ENCODE data around the gene SCAMP4.
"Not testable (repeated sequence)": the region's sequence is repeated elsewhere in the genome, so short reads cannot be mapped to it uniquely, and the experiment has no call there.

Gene SCAMP4

GRCh38 chr19:1882089-1882785 is 23.0 kb upstream of the SCAMP4 start:
- Histone ChIP-seq H3K27me3 (ENCODE audit: control insufficient read depth, insufficient read depth, low read length) (no peaks in the 10 kb centered on the region), H3K4me3 (ENCODE audit: low read length) (peak overlapping the region; percentile 92), H3K27ac (ENCODE audit: low read depth, low read length) (no peak overlapping the region), H3K4me1 (ENCODE audit: control insufficient read depth, insufficient read depth, low read length) (peaks cover 21% of the 10 kb centered on the region), H3K9ac (ENCODE audit: low read length) (no peak overlapping the region), H3K36me3 (ENCODE audit: control insufficient read depth, insufficient read depth, low read length) (peaks cover 10% of the 10 kb centered on the region)

GRCh38 chr19:1882786-1883692 is 22.2 kb upstream of the SCAMP4 start:
- Histone ChIP-seq H3K36me3 (ENCODE audit: control insufficient read depth, insufficient read depth, low read length) (peaks cover 10% of the 10 kb centered on the region), H3K27ac (ENCODE audit: low read depth, low read length) (no peak overlapping the region), H3K4me1 (ENCODE audit: control insufficient read depth, insufficient read depth, low read length) (peaks cover 21% of the 10 kb centered on the region), H3K9ac (ENCODE audit: low read length) (peak overlapping the region; percentile 13), H3K4me3 (ENCODE audit: low read length) (peak overlapping the region; percentile 92), H3K27me3 (ENCODE audit: control insufficient read depth, insufficient read depth, low read length) (no peaks in the 10 kb centered on the region)

- Histone ChIP-seq H3K4me3 (ENCODE audit: low read length) (peak overlapping the region; percentile 92), H3K27ac (ENCODE audit: low read depth, low read length) (no peak overlapping the region), H3K36me3 (ENCODE audit: control insufficient read depth, insufficient read depth, low read length) (peaks cover 10% of the 10 kb centered on the region), H3K9ac (ENCODE audit: low read length) (peak overlapping the region; percentile 10), H3K27me3 (ENCODE audit: control insufficient read depth, insufficient read depth, low read length) (no peaks in the 10 kb centered on the region), H3K4me1 (ENCODE audit: control insufficient read depth, insufficient read depth, low read length) (peaks cover 21% of the 10 kb centered on the region)
Observed at GRCh38 chr19:1883784-1884183, 21.4 kb upstream of the SCAMP4 start.

GRCh38 chr19:1884291-1884718 is 20.9 kb upstream of the SCAMP4 start:
- H3K4me3 ChIP-seq (ENCODE audit: low read length), result peak overlapping the region; percentile 92
- H3K4me1 ChIP-seq (ENCODE audit: control insufficient read depth, insufficient read depth, low read length), result peaks cover 21% of the 10 kb centered on the region
- no peak overlapping the region for H3K27ac ChIP-seq (ENCODE audit: low read depth, low read length)
- H3K36me3 ChIP-seq (ENCODE audit: control insufficient read depth, insufficient read depth, low read length), result peaks cover 10% of the 10 kb centered on the region
- H3K27me3 ChIP-seq (ENCODE audit: control insufficient read depth, insufficient read depth, low read length), result no peaks in the 10 kb centered on the region
- H3K9ac ChIP-seq (ENCODE audit: low read length), result peak overlapping the region; percentile 74

- H3K4me1 ChIP-seq (ENCODE audit: control insufficient read depth, insufficient read depth, low read length), result peaks cover 21% of the 10 kb centered on the region
- H3K27me3 ChIP-seq (ENCODE audit: control insufficient read depth, insufficient read depth, low read length), result no peaks in the 10 kb centered on the region
Observed at GRCh38 chr19:1884719-1885334, 20.4 kb upstream of the SCAMP4 start.

GRCh38 chr19:1885398-1886119 is 19.6 kb upstream of the SCAMP4 start, which contains the start of gene ABHD17A:
Gene ABHD17A, minus strand, starts transcription at chr19:1885496. Its CDS starts 3,930 bp downstream, at chr19:1881566.
- Histone ChIP-seq H3K9ac (ENCODE audit: low read length) (peak within 1 kb of the TSS; percentile 74), H3K4me3 (ENCODE audit: low read length) (peak within 1 kb of the TSS; percentile 92), H3K27ac (ENCODE audit: low read depth, low read length) (peak within 1 kb of the TSS; percentile 56), H3K4me1 (ENCODE audit: control insufficient read depth, insufficient read depth, low read length) (peaks cover 21% of the 10 kb centered on the region)
- H3K27me3 ChIP-seq (ENCODE audit: control insufficient read depth, insufficient read depth, low read length); H3K36me3 ChIP-seq (ENCODE audit: control insufficient read depth, insufficient read depth, low read length): not testable (repeated sequence)

More at GRCh38 chr19:1884719-1885334, 20.4 kb upstream of the SCAMP4 start:
- Histone ChIP-seq H3K4me3 (ENCODE audit: low read length) (peak overlapping the region; percentile 92), H3K36me3 (ENCODE audit: control insufficient read depth, insufficient read depth, low read length) (peaks cover 10% of the 10 kb centered on the region), H3K9ac (ENCODE audit: low read length) (peak overlapping the region; percentile 74), H3K27ac (ENCODE audit: low read depth, low read length) (peak overlapping the region; percentile 56)

GRCh38 chr19:1886360-1886759 is 18.8 kb upstream of the SCAMP4 start:
- not testable (repeated sequence) for H3K27ac ChIP-seq (ENCODE audit: low read depth, low read length); H3K4me3 ChIP-seq (ENCODE audit: low read length); H3K27me3 ChIP-seq (ENCODE audit: control insufficient read depth, insufficient read depth, low read length); H3K9ac ChIP-seq (ENCODE audit: low read length); H3K36me3 ChIP-seq (ENCODE audit: control insufficient read depth, insufficient read depth, low read length)
- H3K4me1 ChIP-seq (ENCODE audit: control insufficient read depth, insufficient read depth, low read length), result peaks cover 21% of the 10 kb centered on the region

GRCh38 chr19:1888385-1888784 is 16.8 kb upstream of the SCAMP4 start:
- Histone ChIP-seq H3K4me1 (ENCODE audit: control insufficient read depth, insufficient read depth, low read length) (peaks cover 12% of the 10 kb centered on the region), H3K36me3 (ENCODE audit: control insufficient read depth, insufficient read depth, low read length) (no peaks in the 10 kb centered on the region), H3K27me3 (ENCODE audit: control insufficient read depth, insufficient read depth, low read length) (no peaks in the 10 kb centered on the region), H3K9ac (ENCODE audit: low read length) (no peak overlapping the region), H3K4me3 (ENCODE audit: low read length) (no peak overlapping the region), H3K27ac (ENCODE audit: low read depth, low read length) (no peak overlapping the region)

- no peak overlapping the region for H3K9ac ChIP-seq (ENCODE audit: low read length)
- no peak overlapping the region for H3K4me3 ChIP-seq (ENCODE audit: low read length)
- H3K36me3 ChIP-seq (ENCODE audit: control insufficient read depth, insufficient read depth, low read length), result no peaks in the 10 kb centered on the region
- H3K27me3 ChIP-seq (ENCODE audit: control insufficient read depth, insufficient read depth, low read length), result no peaks in the 10 kb centered on the region
- no peak overlapping the region for H3K27ac ChIP-seq (ENCODE audit: low read depth, low read length)
- no peaks in the 10 kb centered on the region for H3K4me1 ChIP-seq (ENCODE audit: control insufficient read depth, insufficient read depth, low read length)
Observed at GRCh38 chr19:1889907-1890306, 15.3 kb upstream of the SCAMP4 start.

- H3K4me1 ChIP-seq (ENCODE audit: control insufficient read depth, insufficient read depth, low read length), result no peaks in the 10 kb centered on the region
- H3K36me3 ChIP-seq (ENCODE audit: control insufficient read depth, insufficient read depth, low read length), result no peaks in the 10 kb centered on the region
- H3K4me3 ChIP-seq (ENCODE audit: low read length), result no peak overlapping the region
- H3K27me3 ChIP-seq (ENCODE audit: control insufficient read depth, insufficient read depth, low read length), result no peaks in the 10 kb centered on the region
- H3K27ac ChIP-seq (ENCODE audit: low read depth, low read length), result no peak overlapping the region
- no peak overlapping the region for H3K9ac ChIP-seq (ENCODE audit: low read length)
Observed at GRCh38 chr19:1893791-1894190, 11.4 kb upstream of the SCAMP4 start.

- no peak overlapping the region for H3K4me3 ChIP-seq (ENCODE audit: low read length)
- H3K9ac ChIP-seq (ENCODE audit: low read length), result no peak overlapping the region
- H3K27me3 ChIP-seq (ENCODE audit: control insufficient read depth, insufficient read depth, low read length), result no peaks in the 10 kb centered on the region
- no peaks in the 10 kb centered on the region for H3K4me1 ChIP-seq (ENCODE audit: control insufficient read depth, insufficient read depth, low read length)
- no peaks in the 10 kb centered on the region for H3K36me3 ChIP-seq (ENCODE audit: control insufficient read depth, insufficient read depth, low read length)
- no peak overlapping the region for H3K27ac ChIP-seq (ENCODE audit: low read depth, low read length)
Observed at GRCh38 chr19:1896508-1896907, 8.7 kb upstream of the SCAMP4 start.
